ENCODE results near the gene FBXW11. TPM values are rescaled to one million over a fixed set of nuclear protein-coding genes. Genes with fewer than 3 reads are reported as not detected.
"Not testable (repeated sequence)": the region's sequence is repeated elsewhere in the genome, so short reads cannot be mapped to it uniquely, and the experiment has no call there.

FBXW11 gene
- total RNA-seq, 1 experiment from 2014 or later = 50.6 TPM

DNA sequence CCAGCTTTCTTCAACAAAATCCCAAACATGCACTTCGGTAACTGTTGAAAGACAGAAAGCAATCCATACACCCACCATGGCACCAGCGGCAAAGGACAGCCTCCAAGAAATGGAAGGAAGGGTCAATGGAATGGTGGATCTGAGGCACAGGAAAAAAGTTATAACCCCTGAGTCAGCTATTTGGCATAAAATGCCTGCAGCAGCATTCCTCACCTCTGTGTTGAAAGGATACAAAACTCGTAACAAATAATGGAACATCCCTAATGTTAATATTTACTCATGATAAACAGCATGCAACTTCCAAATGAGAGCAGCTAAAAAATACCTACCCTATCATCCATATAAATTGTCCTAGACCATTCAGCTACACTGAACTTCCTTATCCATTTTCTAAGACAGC, 9.4 kb downstream of the FBXW11 start:
- DNase-seq (ENCODE audit: low read depth, low spot score) = no peak
- in situ Hi-C loops (cut with HindIII; ENCODE audit: low pct_unique_long_range_greater_than_20kb, low sequenced_read_pairs) = no loop called here

DNA sequence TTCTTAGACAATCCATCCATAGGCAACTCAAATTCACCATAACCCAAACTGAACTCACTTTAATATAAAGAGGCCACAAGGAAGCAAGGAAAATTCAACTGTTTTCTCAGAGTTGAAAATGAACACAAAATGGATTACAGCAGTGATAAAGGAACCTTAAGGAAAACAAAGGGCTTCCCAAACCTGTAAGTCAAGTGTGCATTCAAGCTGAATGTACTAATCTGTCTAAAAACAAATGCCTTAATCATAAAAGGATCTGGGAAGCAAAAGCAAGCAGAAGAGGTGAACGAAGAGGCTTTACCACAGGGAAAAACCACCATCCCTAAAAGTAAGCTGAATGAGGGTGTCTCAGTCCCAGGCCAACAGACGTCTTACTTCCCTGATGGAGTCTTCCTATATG, 13.6 kb downstream of the FBXW11 start:
- DNase-seq (ENCODE audit: low read depth, low spot score) = no peak
- in situ Hi-C loops (cut with HindIII; ENCODE audit: low pct_unique_long_range_greater_than_20kb, low sequenced_read_pairs) = no loop called here

DNA sequence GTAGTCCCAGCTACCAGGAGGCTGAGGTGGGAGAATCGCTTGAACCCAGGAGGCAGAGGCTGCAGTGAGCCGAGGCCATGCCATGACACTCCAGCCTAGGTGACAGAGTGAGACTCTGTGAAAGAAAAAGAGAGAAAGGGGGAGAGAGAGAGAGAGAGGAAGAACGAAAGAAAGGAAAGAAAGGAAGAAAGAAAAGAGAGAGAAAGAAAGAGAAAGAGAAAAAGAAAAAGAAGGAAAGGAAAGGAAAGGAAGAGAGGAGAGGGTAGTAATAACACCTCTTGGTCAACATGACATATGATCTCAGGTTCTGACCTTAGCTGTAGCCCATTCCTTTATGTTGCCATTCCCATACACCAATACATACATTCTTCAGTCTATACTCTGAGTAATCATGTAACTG, 14.1 kb downstream of the FBXW11 start:
- in situ Hi-C loops (cut with HindIII; ENCODE audit: low pct_unique_long_range_greater_than_20kb, low sequenced_read_pairs) = no loop called here
- no peak for DNase-seq (ENCODE audit: low read depth, low spot score)

DNA sequence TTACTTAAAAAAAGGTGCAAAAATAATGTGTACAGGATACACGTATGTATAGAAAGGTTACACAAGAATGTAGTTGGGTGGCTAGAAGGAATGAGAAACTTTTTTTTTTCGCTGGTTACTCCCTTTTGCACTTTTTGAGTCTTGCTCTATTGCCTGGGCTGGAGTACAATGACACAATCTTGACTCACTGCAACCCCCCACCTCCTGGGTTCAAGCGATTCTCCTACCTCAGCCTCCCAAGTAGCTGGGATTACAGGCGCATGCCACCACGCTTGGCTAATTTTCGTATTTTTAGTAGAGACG, 15.8 kb downstream of the FBXW11 start:
- no peak for DNase-seq (ENCODE audit: low read depth, low spot score)
- in situ Hi-C loops (cut with HindIII; ENCODE audit: low pct_unique_long_range_greater_than_20kb, low sequenced_read_pairs) = no loop called here

DNA sequence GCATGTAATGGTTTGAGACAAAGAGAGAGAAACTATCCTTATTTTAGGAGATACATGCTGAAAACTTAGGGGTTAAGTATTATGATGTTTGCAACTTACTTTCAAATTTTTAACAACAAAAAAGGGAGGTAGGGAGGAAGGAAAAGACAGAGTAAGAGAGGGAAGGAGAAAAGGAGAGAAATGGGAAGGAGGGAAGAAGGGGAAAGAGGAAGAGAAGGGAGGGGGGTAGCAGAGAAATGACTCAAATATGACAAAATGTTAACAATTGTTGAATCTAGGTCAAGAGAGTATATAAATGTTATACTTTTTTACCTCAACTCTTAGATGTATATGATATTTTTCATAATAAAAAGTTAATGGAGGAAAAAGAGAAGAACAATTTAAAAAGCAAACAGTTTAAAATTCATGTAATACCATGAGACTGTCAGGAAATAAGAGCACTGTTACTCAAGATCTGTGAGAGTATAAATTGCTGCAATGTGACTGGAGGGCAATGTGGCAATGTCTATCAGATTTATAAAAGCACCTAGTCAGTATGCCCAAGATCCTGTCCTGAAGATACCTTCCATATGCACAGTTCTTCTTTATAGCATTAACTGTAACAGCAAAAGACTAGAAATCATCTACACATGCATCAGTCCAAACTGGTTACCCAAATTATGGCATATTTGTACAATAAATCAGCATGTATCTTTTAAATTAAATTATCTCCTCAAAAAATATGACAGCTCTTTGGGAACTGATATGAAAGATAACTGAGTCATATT, 16.3 kb downstream of the FBXW11 start:
- in situ Hi-C loops (cut with HindIII; ENCODE audit: low pct_unique_long_range_greater_than_20kb, low sequenced_read_pairs) = no loop called here
- no peak for DNase-seq (ENCODE audit: low read depth, low spot score)

DNA sequence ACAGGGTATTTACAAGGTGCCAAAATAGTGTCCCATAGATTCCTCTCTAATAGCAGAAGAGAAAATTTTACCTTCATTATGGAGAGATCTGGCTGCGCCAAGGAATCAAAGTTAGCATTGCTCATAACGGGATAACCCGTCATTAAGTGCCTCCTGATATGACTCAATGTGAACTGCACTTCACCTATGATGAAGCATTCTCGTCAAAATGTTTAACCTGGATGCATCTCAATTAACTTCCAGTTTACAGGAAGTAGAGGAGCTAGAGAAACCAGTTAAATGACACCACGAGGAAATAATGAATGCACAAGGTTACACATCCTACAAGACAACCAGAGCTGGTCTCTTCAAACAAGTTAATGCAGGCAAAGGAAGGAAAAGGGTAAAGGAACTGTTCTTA, 17.2 kb downstream of the FBXW11 start:
- in situ Hi-C loops (cut with HindIII; ENCODE audit: low pct_unique_long_range_greater_than_20kb, low sequenced_read_pairs) = no loop called here
- DNase-seq (ENCODE audit: low read depth, low spot score) = no peak

DNA sequence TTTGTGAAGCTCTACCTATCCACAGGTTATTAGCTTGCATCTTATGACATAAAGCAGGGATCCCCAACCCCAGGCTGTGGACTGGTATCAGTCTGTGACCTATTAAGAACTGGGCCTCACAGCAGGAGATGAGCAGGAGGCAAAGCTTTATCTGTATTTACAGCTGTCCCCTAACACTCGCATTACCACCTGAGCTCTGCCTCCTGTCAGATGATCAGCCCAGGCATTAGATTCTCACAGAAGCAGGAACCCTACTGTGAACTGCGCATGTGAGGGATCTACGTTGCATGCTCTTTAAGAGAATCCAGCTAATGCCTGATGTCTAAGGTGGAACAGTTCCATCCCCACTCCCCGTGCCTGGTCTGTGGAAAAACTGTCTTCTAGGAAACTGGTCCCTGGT, 19.7 kb downstream of the FBXW11 start:
- in situ Hi-C loops (cut with HindIII; ENCODE audit: low pct_unique_long_range_greater_than_20kb, low sequenced_read_pairs) = no loop called here
- no peak for DNase-seq (ENCODE audit: low read depth, low spot score)

DNA sequence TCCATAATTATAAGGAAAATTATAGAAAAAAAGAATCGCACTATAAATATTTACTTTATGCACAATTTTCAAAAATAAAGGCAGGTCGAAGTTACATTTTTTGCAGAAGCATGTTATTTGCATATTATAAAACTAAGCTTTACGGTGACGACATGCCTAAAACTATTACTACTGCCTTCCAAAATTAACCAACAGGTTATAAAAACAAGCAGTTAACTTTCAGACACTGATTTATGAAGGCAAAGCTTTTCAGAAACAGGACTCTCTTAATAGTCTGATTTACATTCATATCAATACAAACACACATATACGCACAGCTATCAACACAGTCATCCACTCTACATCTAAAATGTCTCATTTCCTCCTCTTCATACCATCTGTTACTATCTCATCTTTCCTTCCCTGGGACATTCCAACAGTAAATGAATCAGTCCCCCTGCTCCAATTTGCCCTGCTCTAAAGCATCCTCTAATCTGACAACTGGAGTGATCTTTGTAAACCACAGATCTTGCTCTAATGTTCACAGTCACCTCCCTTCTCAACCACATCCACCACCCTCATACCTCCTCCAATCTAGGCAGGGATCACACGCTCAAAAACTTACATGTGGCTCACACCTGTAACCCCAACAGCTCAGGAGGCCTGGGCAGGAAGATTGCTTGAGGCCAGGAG, 21.6 kb downstream of the FBXW11 start:
- no peak for DNase-seq (ENCODE audit: low read depth, low spot score)

DNA sequence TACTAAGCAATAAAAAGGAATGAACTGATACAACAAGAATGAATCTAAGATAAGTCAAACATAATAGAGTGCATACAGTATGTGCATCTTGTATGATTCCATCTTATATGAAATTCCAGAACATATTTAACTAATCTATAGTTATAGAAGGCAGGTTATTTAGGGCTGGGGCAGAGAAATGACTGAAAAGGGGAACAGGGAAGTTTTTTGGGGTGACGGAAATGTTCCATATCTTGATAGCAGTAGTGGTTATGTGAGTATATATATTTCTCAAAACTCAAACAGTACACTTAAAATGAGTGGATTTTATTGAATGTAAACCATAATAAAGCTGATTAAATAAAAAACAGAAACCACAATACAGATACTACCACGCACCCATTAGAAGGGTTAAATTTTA, 24.6 kb downstream of the FBXW11 start:
- no peak for DNase-seq (ENCODE audit: low read depth, low spot score)
- in situ Hi-C loops (cut with HindIII; ENCODE audit: low pct_unique_long_range_greater_than_20kb, low sequenced_read_pairs) = no loop called here

More for the DNA sequence above, 21.6 kb downstream of the FBXW11 start:
- in situ Hi-C loops (cut with HindIII; ENCODE audit: low pct_unique_long_range_greater_than_20kb, low sequenced_read_pairs) = no loop called here

DNA sequence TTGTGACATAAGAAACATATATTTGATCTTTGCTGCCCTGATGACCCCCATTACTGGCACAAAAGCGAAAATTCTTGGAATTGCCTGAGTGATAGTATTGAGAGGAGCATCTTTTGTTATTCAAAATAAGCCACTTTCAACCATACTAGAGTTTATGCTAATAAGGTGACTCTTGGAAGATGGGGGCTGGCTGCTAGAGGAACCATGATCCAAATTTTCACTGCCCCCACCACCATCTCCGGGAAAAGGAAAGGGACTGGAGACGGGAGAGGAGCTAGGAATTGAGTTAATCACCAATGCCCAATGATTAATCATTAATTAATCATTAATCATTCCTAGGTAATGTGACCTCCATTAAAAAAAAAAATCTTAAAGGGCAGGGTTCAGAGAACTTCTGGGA, 25.6 kb downstream of the FBXW11 start:
- in situ Hi-C loops (cut with HindIII; ENCODE audit: low pct_unique_long_range_greater_than_20kb, low sequenced_read_pairs) = no loop called here
- DNase-seq (ENCODE audit: low read depth, low spot score) = no peak

DNA sequence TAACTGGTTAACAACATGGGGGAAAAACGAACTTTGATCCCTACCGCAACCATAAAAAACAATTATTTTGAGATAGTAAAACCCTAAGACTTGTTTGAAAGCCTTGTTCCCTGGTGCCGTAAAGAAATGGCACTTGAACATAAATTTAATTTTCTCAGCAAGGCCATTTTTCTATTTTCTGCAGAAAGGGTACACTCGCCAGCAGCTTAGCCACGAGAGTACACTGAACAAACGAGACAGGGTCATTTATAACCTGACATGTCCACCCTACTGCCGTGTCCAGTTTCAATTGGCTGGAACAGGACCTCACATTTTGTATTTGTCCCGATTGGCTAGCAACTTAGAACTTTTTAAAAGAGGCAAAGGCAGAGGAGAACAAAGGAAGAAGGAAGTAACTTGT, 26.8 kb downstream of the FBXW11 start:
- in situ Hi-C loops (cut with HindIII; ENCODE audit: low pct_unique_long_range_greater_than_20kb, low sequenced_read_pairs) = no loop called here
- DNase-seq (ENCODE audit: low read depth, low spot score) = no peak

DNA sequence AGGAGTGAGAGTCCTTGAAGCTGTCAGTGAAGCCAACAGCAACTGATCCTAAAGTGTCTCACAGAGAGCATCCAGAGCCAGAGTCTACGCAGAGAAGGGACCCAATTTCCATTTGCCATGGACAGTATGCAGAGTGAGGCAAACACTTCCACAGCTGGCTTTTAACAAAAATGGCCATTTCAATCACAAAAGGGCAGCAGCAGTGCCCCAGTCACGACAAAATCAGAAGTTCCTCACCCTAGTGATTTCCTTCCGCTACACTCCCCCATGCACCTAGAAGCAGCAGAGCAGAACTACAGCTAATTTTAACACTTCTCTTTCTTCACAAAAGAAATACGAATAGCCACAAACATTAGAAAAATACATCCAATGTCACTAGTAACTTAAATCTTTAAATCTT, 27.9 kb downstream of the FBXW11 start:
- DNase-seq (ENCODE audit: low read depth, low spot score) = no peak
- in situ Hi-C loops (cut with HindIII; ENCODE audit: low pct_unique_long_range_greater_than_20kb, low sequenced_read_pairs) = no loop called here

DNA sequence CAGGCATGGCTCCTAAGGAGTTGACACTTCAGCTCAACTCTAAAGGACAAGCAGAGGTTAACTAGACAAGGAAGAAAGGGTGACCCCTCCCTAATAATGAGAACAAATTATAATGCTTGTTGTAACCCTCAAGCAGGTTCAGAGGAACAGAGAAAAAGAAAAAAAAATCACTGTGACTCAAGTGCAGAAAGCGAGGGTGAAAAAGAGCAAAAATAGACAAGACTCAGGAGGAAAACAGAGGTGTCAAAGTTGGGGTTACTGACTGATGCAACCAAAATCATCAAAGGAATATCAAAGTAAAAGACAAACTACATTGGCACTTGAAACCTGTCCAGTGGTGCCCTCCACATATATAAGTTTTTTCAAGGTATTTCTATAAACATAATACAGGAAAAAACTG, 28.4 kb downstream of the FBXW11 start:
- DNase-seq (ENCODE audit: low read depth, low spot score) = no peak
- in situ Hi-C loops (cut with HindIII; ENCODE audit: low pct_unique_long_range_greater_than_20kb, low sequenced_read_pairs) = no loop called here

DNA sequence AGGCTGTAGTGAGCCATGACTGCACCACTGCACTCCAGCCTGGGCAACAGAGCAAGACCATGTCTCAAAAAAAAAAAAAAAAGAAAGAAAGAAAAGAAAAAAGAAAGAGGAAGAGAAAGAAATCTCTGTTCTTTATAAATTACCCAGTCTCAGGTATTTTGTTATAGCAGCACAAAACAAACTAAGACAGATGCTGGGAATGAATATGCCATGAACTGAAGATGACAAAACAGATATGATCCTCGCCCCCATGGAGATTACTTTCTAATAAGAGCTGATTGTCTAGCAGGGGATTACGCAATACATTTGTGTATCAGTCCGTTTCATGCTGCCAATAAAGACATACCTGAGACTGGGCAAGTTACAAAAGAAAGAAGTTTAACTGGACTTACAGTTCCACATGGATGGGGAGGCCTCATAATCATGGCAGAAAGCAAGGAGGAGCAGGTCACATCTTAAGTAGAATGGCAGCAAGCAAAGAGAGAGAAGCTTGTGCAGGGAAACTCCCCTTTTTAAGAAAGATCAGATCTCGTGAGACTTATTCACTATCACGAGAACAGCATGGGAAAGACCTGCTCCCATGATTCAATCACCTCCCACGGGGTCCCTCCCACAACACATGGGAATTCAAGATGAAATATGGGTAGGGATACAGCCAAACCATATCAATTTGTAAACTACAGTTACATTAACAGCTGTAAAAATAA, 29.0 kb downstream of the FBXW11 start:
- in situ Hi-C loops (cut with HindIII; ENCODE audit: low pct_unique_long_range_greater_than_20kb, low sequenced_read_pairs); DNase-seq (ENCODE audit: low read depth, low spot score): not testable (repeated sequence)

DNA sequence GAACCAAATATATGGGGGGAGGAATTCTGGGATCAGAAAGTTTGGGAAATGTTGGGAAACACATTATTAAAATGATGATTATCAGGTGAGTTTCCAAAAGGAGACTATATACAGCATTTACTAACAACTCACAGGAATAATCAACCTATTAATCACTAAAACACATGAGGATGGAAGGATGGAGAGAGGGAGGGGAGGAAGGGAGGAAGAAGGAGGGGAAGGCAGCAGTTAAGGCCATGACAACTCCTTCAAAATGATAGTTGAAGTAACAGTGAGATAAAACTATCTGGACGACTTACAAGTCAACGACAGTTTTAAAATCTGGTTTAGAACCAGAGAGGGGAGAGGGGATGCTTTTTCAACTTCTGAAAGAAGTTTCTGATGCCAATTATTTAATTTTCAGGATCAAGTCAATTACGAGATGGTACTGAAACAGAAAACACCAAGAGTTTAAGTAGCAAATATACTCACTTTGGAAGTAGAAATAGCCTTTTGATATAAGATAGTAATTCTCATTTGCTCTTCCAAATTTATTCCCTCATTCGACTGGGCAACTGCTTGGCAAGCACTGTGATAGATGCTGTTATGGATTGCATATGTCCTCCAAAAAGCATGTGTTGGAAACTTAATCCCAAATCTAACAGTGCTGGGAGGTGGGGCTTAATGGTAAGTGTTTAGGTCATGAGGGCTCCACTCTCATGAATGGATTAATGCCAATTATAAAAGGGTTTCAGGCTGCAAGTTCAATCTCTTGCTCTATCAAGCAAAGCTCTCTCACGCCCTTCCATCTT, 30.4 kb downstream of the FBXW11 start:
- in situ Hi-C loops (cut with HindIII; ENCODE audit: low pct_unique_long_range_greater_than_20kb, low sequenced_read_pairs) = no loop called here
- DNase-seq (ENCODE audit: low read depth, low spot score) = no peak

DNA sequence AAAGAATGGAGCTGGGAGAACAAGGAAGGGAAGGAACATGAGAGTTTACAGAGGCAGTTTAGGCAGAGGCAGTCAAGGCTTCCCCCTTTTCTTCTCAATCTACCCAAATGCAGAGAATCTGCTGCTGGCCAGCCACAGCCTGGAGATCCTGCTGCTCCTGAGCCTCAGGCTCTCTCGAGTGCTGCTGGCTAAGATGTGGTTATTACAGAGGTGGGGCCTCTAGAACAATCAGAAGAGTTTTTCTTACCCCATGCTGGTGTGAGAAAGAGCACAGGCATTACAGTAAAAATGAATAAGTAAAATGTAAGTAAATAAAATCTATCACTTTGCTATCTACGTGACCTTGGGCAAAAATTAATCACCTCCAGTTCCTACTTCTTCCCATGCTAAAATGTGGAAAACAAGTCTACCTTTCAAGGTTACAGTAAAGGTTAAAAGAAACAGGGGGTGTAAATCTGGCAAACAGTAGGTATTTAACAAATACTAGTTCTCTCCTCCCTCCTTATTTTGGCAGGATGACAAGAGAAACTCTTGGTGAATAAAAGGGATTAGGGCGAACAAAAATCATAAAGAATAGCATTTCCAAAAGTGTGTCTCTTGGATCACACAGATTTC, 31.1 kb downstream of the FBXW11 start:
- in situ Hi-C loops (cut with HindIII; ENCODE audit: low pct_unique_long_range_greater_than_20kb, low sequenced_read_pairs) = no loop called here
- DNase-seq (ENCODE audit: low read depth, low spot score) = no peak

DNA sequence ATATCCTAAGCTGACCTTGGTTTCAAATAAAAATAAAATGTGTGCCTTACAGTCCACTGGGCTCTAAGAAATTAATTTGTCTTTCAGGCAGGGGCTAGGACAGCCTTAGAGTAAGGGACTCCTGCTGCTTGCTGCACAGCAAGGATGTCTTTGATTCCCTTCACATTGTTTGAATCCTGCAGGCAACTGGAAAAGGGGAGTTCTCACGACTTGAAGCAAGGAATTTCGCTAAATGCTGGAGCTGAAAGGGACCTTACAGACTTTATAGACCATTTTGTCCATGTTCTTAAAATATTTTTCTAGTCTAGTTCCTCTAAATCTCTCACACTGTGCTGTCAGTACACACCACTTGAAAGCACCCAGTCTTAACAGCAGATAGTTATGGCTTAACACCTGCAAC, 35.6 kb downstream of the FBXW11 start:
- in situ Hi-C loops (cut with HindIII; ENCODE audit: low pct_unique_long_range_greater_than_20kb, low sequenced_read_pairs) = no loop called here
- no peak for DNase-seq (ENCODE audit: low read depth, low spot score)
